GM18873 (cell line): ENCODE results near the gene GPR78.

ENCODE experiments used
- ATAC-seq: cut with Tn5 transposase; IDR thresholded peaks from one replicate; pipeline ENCODE4 v1.9.1; 2021; ENCODE audit warnings: mild to moderate bottlenecking, moderate library complexity, moderate number of reproducible peaks; ENCODE audit not compliant: unreplicated experiment, low FRiP score

Gene GPR78

GRCh38 chr4:8546766-8547107, 33.5 kb upstream of the GPR78 start:
- no peak for ATAC-seq

- ATAC-seq = no peak
These were observed 32.9 kb upstream of the GPR78 start for GRCh38 chr4:8547108-8547911.

GRCh38 chr4:8547912-8548730, 32.1 kb upstream of the GPR78 start:
- no peak for ATAC-seq

GRCh38 chr4:8548731-8549351, 31.4 kb upstream of the GPR78 start:
- no peak for ATAC-seq

- no peak for ATAC-seq
These were observed 30.8 kb upstream of the GPR78 start for GRCh38 chr4:8549352-8549931.

- ATAC-seq = no peak
These were observed 29.5 kb upstream of the GPR78 start for GRCh38 chr4:8550691-8551090.

- ATAC-seq = no peak
These were observed 28.2 kb upstream of the GPR78 start for GRCh38 chr4:8552024-8552423.

- ATAC-seq = no peak
These were observed 27.5 kb upstream of the GPR78 start for GRCh38 chr4:8552581-8553205.

GRCh38 chr4:8553216-8553615, 27.0 kb upstream of the GPR78 start:
- ATAC-seq = no peak

- no peak for ATAC-seq
These were observed 26.2 kb upstream of the GPR78 start for GRCh38 chr4:8553991-8554405.

GRCh38 chr4:8554555-8555100, 25.6 kb upstream of the GPR78 start:
- no peak for ATAC-seq

GRCh38 chr4:8555716-8556115, 24.5 kb upstream of the GPR78 start:
- no peak for ATAC-seq

- no peak for ATAC-seq
These were observed 23.6 kb upstream of the GPR78 start for GRCh38 chr4:8556341-8557150.

GRCh38 chr4:8557151-8558076, 22.8 kb upstream of the GPR78 start:
- no peak for ATAC-seq

GRCh38 chr4:8558080-8558960, 21.9 kb upstream of the GPR78 start:
- ATAC-seq = no peak

GRCh38 chr4:8559011-8559410, 21.2 kb upstream of the GPR78 start:
- no peak for ATAC-seq

GRCh38 chr4:8559524-8560264, 20.5 kb upstream of the GPR78 start:
- ATAC-seq = no peak
